SK-N-SH (cell line): Measurements from ENCODE around the gene SPRED2. TPM values are rescaled to one million over a fixed set of nuclear protein-coding genes. Genes with fewer than 3 reads are reported as not detected.

Experiments used
- CTCF ChIA-PET: fragments of 300-600, 350-600 bp; formaldehyde crosslinking; extraction: SDS; loops from one replicate; lab custom pipeline; 2021; lab: Yijun Ruan, JAX
- POLR2A ChIA-PET: fragments of 350-600 bp; sonication (Branson Sonifier 250); formaldehyde crosslinking; extraction: SDS; loops from one replicate; lab custom pipeline; 2020; ENCODE audit warnings: antibody characterized with exemption, inconsistent platforms; lab: Yijun Ruan, JAX
- DNase-seq: peaks from one replicate; pipeline ENCODE4 v3.0.0; 2012
- H2AFZ ChIP-seq: fragments of 200-600 bp; sonication (generic); 2 replicates; pipeline ENCODE4 v1.8.1; 2016; ENCODE audit warnings: antibody characterized with exemption, mild to moderate bottlenecking, low read depth
- H3F3A ChIP-seq: fragments of 200-600 bp; sonication (generic); replicated peaks from 2 replicates; pipeline ENCODE3; 2016; ENCODE audit warnings: antibody characterized with exemption, mild to moderate bottlenecking; ENCODE audit not compliant: insufficient read depth
- H3K27ac ChIP-seq, 2 experiments: fragments of 200-500 bp in 1 of 2; fragments of 200-600 bp in 1 of 2; sonication (Bioruptor generic) in 1 of 2; sonication (generic), shearing (Covaris generic) in 1 of 2; 2 replicates each; pipeline versions ENCODE4 v1.5.1 to v1.6.1; 2014 to 2016; ENCODE audit warnings: low read depth in 2 of 2, inconsistent platforms in 1 of 2, low read length in 1 of 2, mild to moderate bottlenecking in 1 of 2, mixed read lengths in 1 of 2
- H3K27me3 ChIP-seq: fragments of 200-600 bp; sonication (generic), shearing (Covaris generic); 2 replicates; pipeline ENCODE4 v1.6.1; 2016; ENCODE audit warnings: mixed run types; ENCODE audit not compliant: insufficient read depth
- H3K36me3 ChIP-seq, 2 experiments: fragments of 200-500 bp in 1 of 2; fragments of 200-600 bp in 1 of 2; sonication (Bioruptor generic) in 1 of 2; sonication (generic) in 1 of 2; replicated peaks in 1 of 2; 2 replicates each; pipeline versions ENCODE3 to v1.5.1; 2014 to 2016; ENCODE audit warnings: low read length in 1 of 2, mild to moderate bottlenecking in 1 of 2; ENCODE audit not compliant: insufficient read depth in 2 of 2, control insufficient read depth in 1 of 2
- H3K4me1 ChIP-seq, 2 experiments: fragments of 200-500 bp in 1 of 2; fragments of 200-600 bp in 1 of 2; sonication (Bioruptor generic) in 1 of 2; sonication (generic), shearing (Covaris generic) in 1 of 2; 2 replicates each; pipeline versions ENCODE4 v1.5.1 to v1.6.1; 2014 to 2016; ENCODE audit warnings: low read depth in 1 of 2, low read length in 1 of 2, mixed run types in 1 of 2; ENCODE audit not compliant: insufficient read depth in 2 of 2, control insufficient read depth in 1 of 2
- H3K4me2 ChIP-seq: fragments of 200-600 bp; sonication (generic), shearing (Covaris generic); 2 replicates; pipeline ENCODE4 v1.6.1; 2017; ENCODE audit warnings: mixed run types
- H3K4me3 ChIP-seq, 2 experiments: fragments of 200-500 bp in 1 of 2; fragments of 200-600 bp in 1 of 2; sonication (Bioruptor generic) in 1 of 2; sonication (generic), shearing (Covaris generic) in 1 of 2; 2 replicates each; pipeline versions ENCODE4 v1.5.1 to v1.8.1; 2014 to 2016; ENCODE audit warnings: low read depth in 2 of 2, inconsistent platforms in 1 of 2, low read length in 1 of 2, mild to moderate bottlenecking in 1 of 2, mixed read lengths in 1 of 2, moderate library complexity in 1 of 2
- H3K79me2 ChIP-seq: fragments of 200-600 bp; sonication (generic); 2 replicates; pipeline ENCODE4 v1.8.1; 2017; ENCODE audit warnings: mild to moderate bottlenecking; ENCODE audit not compliant: insufficient read depth
- H3K9ac ChIP-seq: fragments of 200-600 bp; sonication (generic); 2 replicates; pipeline ENCODE4 v1.6.1; 2017; ENCODE audit warnings: mixed run types
- H3K9me2 ChIP-seq: fragments of 200-600 bp; sonication (generic); 2 replicates; pipeline ENCODE4 v1.6.1; 2017; ENCODE audit warnings: mixed run types
- H3K9me3 ChIP-seq: fragments of 200-600 bp; sonication (generic); 2 replicates; pipeline ENCODE4 v1.6.1; 2017; ENCODE audit warnings: mixed run types, mild to moderate bottlenecking, moderate library complexity
- H4K20me1 ChIP-seq: fragments of 200-600 bp; sonication (generic); 2 replicates; pipeline ENCODE4 v1.6.1; 2017; ENCODE audit warnings: mild to moderate bottlenecking, mixed run types; ENCODE audit not compliant: insufficient read depth
- ELF1 ChIP-seq: IDR thresholded peaks from 2 replicates; pipeline ENCODE4 v1.4.0; 2012
- EP300 ChIP-seq, 2 experiments: IDR thresholded peaks; 2 replicates each; pipeline versions ENCODE4 v1.4.0 to v1.6.1; 2012; ENCODE audit warnings: borderline replicate concordance in 1 of 2, low read depth in 1 of 2, low read length in 1 of 2
- EZH2phosphoT487 ChIP-seq: fragments of 200-600 bp; sonication (generic); IDR thresholded peaks from 2 replicates; pipeline ENCODE4 v1.6.1; 2017; ENCODE audit warnings: low read depth, mixed run types, mild to moderate bottlenecking, antibody characterized with exemption, moderate library complexity, borderline replicate concordance
- FOXJ3 ChIP-seq: sonication (generic); formaldehyde crosslinking; IDR thresholded peaks from 2 replicates; pipeline ENCODE4 v1.5.1; 2020; ENCODE audit warnings: mild to moderate bottlenecking, missing genetic modification reagents
- MEF2A ChIP-seq: IDR thresholded peaks from 2 replicates; pipeline ENCODE4 v1.4.0; 2012; ENCODE audit warnings: low read depth, borderline replicate concordance
- NFIC ChIP-seq: IDR thresholded peaks from 2 replicates; pipeline ENCODE4 v1.4.0; 2012; ENCODE audit warnings: borderline replicate concordance
- NRF1 ChIP-seq: IDR thresholded peaks from 2 replicates; pipeline ENCODE4 v1.6.1; 2012; ENCODE audit warnings: low read depth, mild to moderate bottlenecking, low read length
- RAD21 ChIP-seq: IDR thresholded peaks from 2 replicates; pipeline ENCODE4 v1.6.1; 2012; ENCODE audit warnings: mild to moderate bottlenecking, low read length
- RCOR1 ChIP-seq: fragments of 150-350 bp; IDR thresholded peaks from 2 replicates; pipeline ENCODE4 v1.6.1; 2017; ENCODE audit warnings: antibody characterized with exemption, low read length
- RFX5 ChIP-seq: IDR thresholded peaks from 2 replicates; pipeline ENCODE4 v1.6.1; 2012; ENCODE audit warnings: mild to moderate bottlenecking, improper control_type of control experiment, low read length
- SIN3A ChIP-seq: IDR thresholded peaks from 2 replicates; pipeline ENCODE4 v1.6.1; 2012; ENCODE audit warnings: low read depth, mild to moderate bottlenecking, low read length, moderate library complexity, borderline replicate concordance
- SMC3 ChIP-seq: IDR thresholded peaks from 2 replicates; pipeline ENCODE4 v1.6.1; 2012; ENCODE audit warnings: low read depth, low read length, improper control_type of control experiment
- TCF12 ChIP-seq: IDR thresholded peaks from 2 replicates; pipeline ENCODE4 v1.4.0; 2012
- YY1 ChIP-seq: IDR thresholded peaks from 2 replicates; pipeline ENCODE4 v1.4.0; 2012; ENCODE audit warnings: low read depth, mild to moderate bottlenecking
- WGBS: methylation state at CpG from one replicate; pipeline ENCODE4 v1.1.6; 2017; ENCODE audit warnings: low lambda C conversion rate; 5-methylcytosine and 5-hydroxymethylcytosine counted together
- polyA plus RNA-seq, 3 experiments: library from polyadenylated mRNA; depleted of rRNA; stranded (reverse); fragments of >200 nt; gene quantifications; 2 replicates each; pipeline ENCODE4 v1.2.3, GENCODE V29; 2012
- TF ChIP-seq, protein P1 (sequence below): fragments of 200-600 bp; sonication (generic); IDR thresholded peaks from 2 replicates; pipeline ENCODE4 v1.6.1; 2017; ENCODE audit warnings: antibody characterized with exemption, mild to moderate bottlenecking, moderate library complexity
- TF ChIP-seq, protein P2 (sequence below): IDR thresholded peaks from 2 replicates; pipeline ENCODE4; 2012
- TF ChIP-seq, protein P3 (sequence below): IDR thresholded peaks from 2 replicates; pipeline ENCODE4 v1.4.0; 2012; ENCODE audit warnings: low read depth, borderline replicate concordance
- TF ChIP-seq, protein P4 (sequence below): IDR thresholded peaks from 2 replicates; pipeline ENCODE4 v1.4.0; 2012; ENCODE audit warnings: low read depth, borderline replicate concordance

The SPRED2 gene
- polyA plus RNA-seq, 1 of the 3 experiments (the other 2 are of a cell fraction), result 21.9 TPM

DNA sequence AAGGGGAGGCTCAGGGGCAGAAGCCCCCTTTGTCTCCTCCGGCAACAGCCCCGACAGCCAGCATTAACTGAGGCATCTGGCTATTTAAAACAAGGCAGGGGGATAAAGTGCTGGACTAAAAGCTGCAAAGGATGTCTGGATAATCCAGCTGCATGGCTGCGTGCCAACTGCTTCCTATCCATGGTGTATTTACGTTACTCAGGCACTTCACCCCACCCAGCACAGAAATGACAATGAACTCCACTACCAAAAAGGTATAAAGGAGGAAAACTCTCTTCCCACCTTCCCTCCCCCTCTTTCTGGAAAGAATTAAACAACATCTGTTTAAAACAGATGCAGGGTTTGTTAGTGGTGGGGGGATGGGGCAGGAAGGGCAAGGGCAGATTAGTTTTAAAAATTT lies 82.5 kb downstream of the SPRED2 start (continued):
- TF ChIP-seq, protein P1, sequence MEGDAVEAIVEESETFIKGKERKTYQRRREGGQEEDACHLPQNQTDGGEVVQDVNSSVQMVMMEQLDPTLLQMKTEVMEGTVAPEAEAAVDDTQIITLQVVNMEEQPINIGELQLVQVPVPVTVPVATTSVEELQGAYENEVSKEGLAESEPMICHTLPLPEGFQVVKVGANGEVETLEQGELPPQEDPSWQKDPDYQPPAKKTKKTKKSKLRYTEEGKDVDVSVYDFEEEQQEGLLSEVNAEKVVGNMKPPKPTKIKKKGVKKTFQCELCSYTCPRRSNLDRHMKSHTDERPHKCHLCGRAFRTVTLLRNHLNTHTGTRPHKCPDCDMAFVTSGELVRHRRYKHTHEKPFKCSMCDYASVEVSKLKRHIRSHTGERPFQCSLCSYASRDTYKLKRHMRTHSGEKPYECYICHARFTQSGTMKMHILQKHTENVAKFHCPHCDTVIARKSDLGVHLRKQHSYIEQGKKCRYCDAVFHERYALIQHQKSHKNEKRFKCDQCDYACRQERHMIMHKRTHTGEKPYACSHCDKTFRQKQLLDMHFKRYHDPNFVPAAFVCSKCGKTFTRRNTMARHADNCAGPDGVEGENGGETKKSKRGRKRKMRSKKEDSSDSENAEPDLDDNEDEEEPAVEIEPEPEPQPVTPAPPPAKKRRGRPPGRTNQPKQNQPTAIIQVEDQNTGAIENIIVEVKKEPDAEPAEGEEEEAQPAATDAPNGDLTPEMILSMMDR, result no peak
- TF ChIP-seq NRF1, result no peak
- TF ChIP-seq, protein P2, sequence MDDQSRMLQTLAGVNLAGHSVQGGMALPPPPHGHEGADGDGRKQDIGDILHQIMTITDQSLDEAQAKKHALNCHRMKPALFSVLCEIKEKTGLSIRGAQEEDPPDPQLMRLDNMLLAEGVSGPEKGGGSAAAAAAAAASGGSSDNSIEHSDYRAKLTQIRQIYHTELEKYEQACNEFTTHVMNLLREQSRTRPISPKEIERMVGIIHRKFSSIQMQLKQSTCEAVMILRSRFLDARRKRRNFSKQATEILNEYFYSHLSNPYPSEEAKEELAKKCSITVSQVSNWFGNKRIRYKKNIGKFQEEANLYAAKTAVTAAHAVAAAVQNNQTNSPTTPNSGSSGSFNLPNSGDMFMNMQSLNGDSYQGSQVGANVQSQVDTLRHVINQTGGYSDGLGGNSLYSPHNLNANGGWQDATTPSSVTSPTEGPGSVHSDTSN, result no peak
- TF ChIP-seq MEF2A, result no peak
- TF ChIP-seq, protein P3, sequence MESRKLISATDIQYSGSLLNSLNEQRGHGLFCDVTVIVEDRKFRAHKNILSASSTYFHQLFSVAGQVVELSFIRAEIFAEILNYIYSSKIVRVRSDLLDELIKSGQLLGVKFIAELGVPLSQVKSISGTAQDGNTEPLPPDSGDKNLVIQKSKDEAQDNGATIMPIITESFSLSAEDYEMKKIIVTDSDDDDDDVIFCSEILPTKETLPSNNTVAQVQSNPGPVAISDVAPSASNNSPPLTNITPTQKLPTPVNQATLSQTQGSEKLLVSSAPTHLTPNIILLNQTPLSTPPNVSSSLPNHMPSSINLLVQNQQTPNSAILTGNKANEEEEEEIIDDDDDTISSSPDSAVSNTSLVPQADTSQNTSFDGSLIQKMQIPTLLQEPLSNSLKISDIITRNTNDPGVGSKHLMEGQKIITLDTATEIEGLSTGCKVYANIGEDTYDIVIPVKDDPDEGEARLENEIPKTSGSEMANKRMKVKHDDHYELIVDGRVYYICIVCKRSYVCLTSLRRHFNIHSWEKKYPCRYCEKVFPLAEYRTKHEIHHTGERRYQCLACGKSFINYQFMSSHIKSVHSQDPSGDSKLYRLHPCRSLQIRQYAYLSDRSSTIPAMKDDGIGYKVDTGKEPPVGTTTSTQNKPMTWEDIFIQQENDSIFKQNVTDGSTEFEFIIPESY, result no peak

DNA sequence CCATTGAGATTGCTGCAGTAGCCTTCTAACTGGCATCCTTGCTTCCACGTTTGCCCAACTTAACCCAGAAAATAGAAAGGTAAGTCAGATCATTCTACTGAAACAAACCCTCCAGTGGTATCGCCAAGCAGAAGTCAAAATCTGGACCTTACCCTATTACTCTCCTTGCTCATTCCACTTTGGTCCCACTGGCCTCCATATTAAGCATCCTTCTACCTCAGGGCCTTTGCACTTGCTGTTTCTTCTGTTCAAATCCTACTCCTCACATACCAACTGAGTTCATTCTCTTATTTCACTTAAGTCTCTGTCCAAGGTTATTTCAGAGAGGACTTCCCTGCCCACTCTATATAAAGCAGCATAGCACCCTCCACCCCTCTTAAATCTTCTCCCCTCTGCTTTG lies 84.5 kb downstream of the SPRED2 start:
- ChIA-PET CTCF (no interaction called here), POLR2A (no interaction called here)
- Histone ChIP-seq H3K4me1 (peaks cover 25 to 35% of the 10 kb centered on the region in 2 experiments), H3K4me3 (no peak overlapping the region), H3K27me3 (no peaks in the 10 kb centered on the region), H2AFZ (no peak overlapping the region), H3K79me2 (peaks cover 75% of the 10 kb centered on the region), H3K36me3 (peaks cover 4 to 5% of the 10 kb centered on the region in 2 experiments), H3K9ac (no peak overlapping the region), H3K9me3 (no peaks in the 10 kb centered on the region), H4K20me1 (peaks cover 80% of the 10 kb centered on the region), H3K9me2 (no peaks in the 10 kb centered on the region), H3F3A (peaks cover 17% of the 10 kb centered on the region), H3K27ac (no peak overlapping the region), H3K4me2 (no peak overlapping the region)
- no peak for DNase-seq
- TF ChIP-seq RCOR1, result no peak
- no peak for TF ChIP-seq NFIC
- no peak for TF ChIP-seq YY1
- no peak for TF ChIP-seq TCF12
- TF ChIP-seq EZH2phosphoT487, result no peak
- TF ChIP-seq SIN3A, result no peak
- no peak for TF ChIP-seq MEF2A
- TF ChIP-seq SMC3, result no peak
- TF ChIP-seq EP300 (IDR thresholded peaks at IDR 0.05; ENCODE audit: borderline replicate concordance in 1 of 2, low read depth in 1 of 2, low read length in 1 of 2), result no peak
- TF ChIP-seq RFX5, result no peak
- TF ChIP-seq FOXJ3 (CRISPR knock-in tag), result no peak
- TF ChIP-seq RAD21, result no peak
- TF ChIP-seq, protein P4, sequence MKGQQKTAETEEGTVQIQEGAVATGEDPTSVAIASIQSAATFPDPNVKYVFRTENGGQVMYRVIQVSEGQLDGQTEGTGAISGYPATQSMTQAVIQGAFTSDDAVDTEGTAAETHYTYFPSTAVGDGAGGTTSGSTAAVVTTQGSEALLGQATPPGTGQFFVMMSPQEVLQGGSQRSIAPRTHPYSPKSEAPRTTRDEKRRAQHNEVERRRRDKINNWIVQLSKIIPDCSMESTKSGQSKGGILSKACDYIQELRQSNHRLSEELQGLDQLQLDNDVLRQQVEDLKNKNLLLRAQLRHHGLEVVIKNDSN, result no peak
- TF ChIP-seq, protein P2, result no peak
- no peak for TF ChIP-seq ELF1
- WGBS, result 100% methylated on average over 2 of the region's 2 CpGs
